Stimulated activated naive CD8-positive, alpha-beta T cell treated with anti-CD3 and anti-CD28 coated beads, Interleukin-15, Interleukin-2, amounts not matched to agents 100 ng/mL and 50 ng/mL, for 24 hours (primary cell): ENCODE data around the gene HEG1.
A peak's percentile ranks its signal among the peaks of the same experiment; 100 is the strongest.

Source experiments
- H3K27ac Mint-ChIP-seq: one replicate; pipeline ENCODE4 v1.8.0; 2021; ENCODE audit warnings: mild to moderate bottlenecking, mixed read lengths
- H3K27me3 Mint-ChIP-seq: one replicate; pipeline ENCODE4 v1.8.0; 2021; ENCODE audit warnings: mixed read lengths
- H3K36me3 Mint-ChIP-seq: one replicate; pipeline ENCODE4 v1.8.0; 2021; ENCODE audit warnings: low read depth, mixed read lengths
- H3K4me1 Mint-ChIP-seq: one replicate; pipeline ENCODE4 v1.8.0; 2021; ENCODE audit warnings: low read depth, mixed read lengths
- H3K4me3 Mint-ChIP-seq: one replicate; pipeline ENCODE4 v1.8.0; 2021; ENCODE audit warnings: mild to moderate bottlenecking, mixed read lengths
- H3K9me3 Mint-ChIP-seq: one replicate; pipeline ENCODE4 v1.8.0; 2021; ENCODE audit warnings: mixed read lengths

The HEG1 gene

GRCh38 chr3:125058959-125059358 lies 3.2 kb upstream of the HEG1 start:
- Mint-ChIP-seq H3K36me3 (no peaks in the 10 kb centered on the region), H3K9me3 (no peaks in the 10 kb centered on the region), H3K4me1 (peaks cover 18% of the 10 kb centered on the region), H3K27ac (no peak overlapping the region), H3K27me3 (peaks cover 30% of the 10 kb centered on the region), H3K4me3 (no peak overlapping the region)

GRCh38 chr3:125058529-125058928 lies 2.7 kb upstream of the HEG1 start:
- H3K27me3 Mint-ChIP-seq, result peaks cover 26% of the 10 kb centered on the region
- no peak overlapping the region for H3K4me3 Mint-ChIP-seq
- H3K27ac Mint-ChIP-seq, result no peak overlapping the region
- peaks cover 22% of the 10 kb centered on the region for H3K4me1 Mint-ChIP-seq
- no peaks in the 10 kb centered on the region for H3K9me3 Mint-ChIP-seq
- H3K36me3 Mint-ChIP-seq, result no peaks in the 10 kb centered on the region

- Mint-ChIP-seq H3K9me3 (no peaks in the 10 kb centered on the region), H3K27ac (no peak overlapping the region), H3K4me3 (no peak overlapping the region), H3K36me3 (no peaks in the 10 kb centered on the region), H3K27me3 (peaks cover 21% of the 10 kb centered on the region), H3K4me1 (peaks cover 34% of the 10 kb centered on the region)
Observed at GRCh38 chr3:125057186-125057850, 1.5 kb upstream of the HEG1 start.

GRCh38 chr3:125055331-125055912 lies 375 bp downstream of the HEG1 start:
- Mint-ChIP-seq H3K4me3 (peak overlapping the region; percentile 95), H3K27me3 (peaks cover 6% of the 10 kb centered on the region), H3K27ac (peak overlapping the region; percentile 90), H3K36me3 (peaks cover 4% of the 10 kb centered on the region), H3K4me1 (peaks cover 52% of the 10 kb centered on the region), H3K9me3 (no peaks in the 10 kb centered on the region)

GRCh38 chr3:125054449-125055329 lies 1.1 kb downstream of the HEG1 start:
- Mint-ChIP-seq H3K36me3 (peaks cover 7% of the 10 kb centered on the region), H3K4me3 (peak overlapping the region; percentile 95), H3K4me1 (peaks cover 54% of the 10 kb centered on the region), H3K27ac (peak overlapping the region; percentile 90), H3K9me3 (no peaks in the 10 kb centered on the region), H3K27me3 (peaks cover 3% of the 10 kb centered on the region)

GRCh38 chr3:125054062-125054448 lies 1.7 kb downstream of the HEG1 start:
- Mint-ChIP-seq H3K9me3 (no peaks in the 10 kb centered on the region), H3K4me1 (peaks cover 54% of the 10 kb centered on the region), H3K4me3 (peak overlapping the region; percentile 95), H3K27ac (peak overlapping the region; percentile 57), H3K36me3 (peaks cover 13% of the 10 kb centered on the region), H3K27me3 (peaks cover 3% of the 10 kb centered on the region)

GRCh38 chr3:125053304-125053699 lies 2.5 kb downstream of the HEG1 start:
- peaks cover 58% of the 10 kb centered on the region for H3K4me1 Mint-ChIP-seq
- H3K27ac Mint-ChIP-seq, result no peak overlapping the region
- peaks cover 13% of the 10 kb centered on the region for H3K36me3 Mint-ChIP-seq
- peaks cover 3% of the 10 kb centered on the region for H3K27me3 Mint-ChIP-seq
- peak overlapping the region; percentile 95 for H3K4me3 Mint-ChIP-seq
- H3K9me3 Mint-ChIP-seq, result no peaks in the 10 kb centered on the region

- H3K36me3 Mint-ChIP-seq, result peaks cover 13% of the 10 kb centered on the region
- peaks cover 59% of the 10 kb centered on the region for H3K4me1 Mint-ChIP-seq
- peak overlapping the region; percentile 95 for H3K4me3 Mint-ChIP-seq
- peaks cover under 1% of the 10 kb centered on the region for H3K27me3 Mint-ChIP-seq
- H3K27ac Mint-ChIP-seq, result peak overlapping the region; percentile 74
- no peaks in the 10 kb centered on the region for H3K9me3 Mint-ChIP-seq
Observed at GRCh38 chr3:125052624-125053303, 3.0 kb downstream of the HEG1 start.

GRCh38 chr3:125051715-125052581 lies 3.8 kb downstream of the HEG1 start:
- H3K36me3 Mint-ChIP-seq, result peaks cover 13% of the 10 kb centered on the region
- peak overlapping the region; percentile 81 for H3K27ac Mint-ChIP-seq
- H3K4me1 Mint-ChIP-seq, result peaks cover 59% of the 10 kb centered on the region
- no peaks in the 10 kb centered on the region for H3K9me3 Mint-ChIP-seq
- H3K4me3 Mint-ChIP-seq, result peak overlapping the region; percentile 95
- H3K27me3 Mint-ChIP-seq, result no peaks in the 10 kb centered on the region

- H3K4me1 Mint-ChIP-seq, result peaks cover 52% of the 10 kb centered on the region
- H3K27ac Mint-ChIP-seq, result peak overlapping the region; percentile 81
Observed at GRCh38 chr3:125051205-125051604, 4.6 kb downstream of the HEG1 start.

GRCh38 chr3:125050488-125051090 lies 5.2 kb downstream of the HEG1 start:
- peaks cover 13% of the 10 kb centered on the region for H3K36me3 Mint-ChIP-seq
- H3K27ac Mint-ChIP-seq, result peak overlapping the region; percentile 26
- peaks cover 51% of the 10 kb centered on the region for H3K4me1 Mint-ChIP-seq
- no peak overlapping the region for H3K4me3 Mint-ChIP-seq
- no peaks in the 10 kb centered on the region for H3K9me3 Mint-ChIP-seq
- H3K27me3 Mint-ChIP-seq, result no peaks in the 10 kb centered on the region

More at GRCh38 chr3:125051205-125051604, 4.6 kb downstream of the HEG1 start:
- Mint-ChIP-seq H3K36me3 (peaks cover 13% of the 10 kb centered on the region), H3K9me3 (no peaks in the 10 kb centered on the region), H3K27me3 (no peaks in the 10 kb centered on the region), H3K4me3 (peak overlapping the region; percentile 95)

- Mint-ChIP-seq H3K4me1 (peaks cover 34% of the 10 kb centered on the region), H3K27ac (no peak overlapping the region), H3K9me3 (no peaks in the 10 kb centered on the region), H3K4me3 (no peak overlapping the region), H3K36me3 (peaks cover 13% of the 10 kb centered on the region), H3K27me3 (no peaks in the 10 kb centered on the region)
Observed at GRCh38 chr3:125048282-125048681, 7.5 kb downstream of the HEG1 start.

- Mint-ChIP-seq H3K27ac (no peak overlapping the region), H3K9me3 (no peaks in the 10 kb centered on the region), H3K27me3 (no peaks in the 10 kb centered on the region), H3K36me3 (peaks cover 17% of the 10 kb centered on the region), H3K4me1 (peaks cover 16% of the 10 kb centered on the region), H3K4me3 (no peak overlapping the region)
Observed at GRCh38 chr3:125045965-125046364, 9.8 kb downstream of the HEG1 start.

- H3K9me3 Mint-ChIP-seq, result no peaks in the 10 kb centered on the region
- no peak overlapping the region for H3K4me3 Mint-ChIP-seq
- H3K36me3 Mint-ChIP-seq, result peaks cover 11% of the 10 kb centered on the region
- no peaks in the 10 kb centered on the region for H3K27me3 Mint-ChIP-seq
- H3K27ac Mint-ChIP-seq, result no peak overlapping the region
- peaks cover 8% of the 10 kb centered on the region for H3K4me1 Mint-ChIP-seq
Observed at GRCh38 chr3:125045194-125045593, 10.6 kb downstream of the HEG1 start.
